ENCODE results near the gene GPHN.
A peak's percentile ranks its signal among the peaks of the same experiment; 100 is the strongest.

GPHN gene

DNA sequence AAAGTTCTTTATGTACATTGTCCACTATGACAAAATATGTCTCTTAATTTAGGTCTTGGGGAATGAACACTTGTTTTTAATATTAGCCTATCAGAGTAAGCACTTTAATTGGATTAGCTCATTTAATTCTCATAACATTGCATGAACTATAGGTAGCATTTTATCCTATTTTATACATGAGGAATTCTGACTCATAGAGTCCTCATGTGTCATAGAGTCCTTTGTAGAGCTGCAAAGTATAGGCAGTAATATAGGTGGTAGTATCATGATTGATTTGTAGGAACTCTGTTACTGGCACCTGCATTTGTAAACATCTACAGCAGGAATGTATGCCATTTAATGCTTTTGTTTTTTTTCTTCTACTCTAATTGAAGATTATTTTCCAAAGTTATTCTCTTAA is 96.0 kb downstream of the GPHN start:
- DNase-seq = no peak

DNA sequence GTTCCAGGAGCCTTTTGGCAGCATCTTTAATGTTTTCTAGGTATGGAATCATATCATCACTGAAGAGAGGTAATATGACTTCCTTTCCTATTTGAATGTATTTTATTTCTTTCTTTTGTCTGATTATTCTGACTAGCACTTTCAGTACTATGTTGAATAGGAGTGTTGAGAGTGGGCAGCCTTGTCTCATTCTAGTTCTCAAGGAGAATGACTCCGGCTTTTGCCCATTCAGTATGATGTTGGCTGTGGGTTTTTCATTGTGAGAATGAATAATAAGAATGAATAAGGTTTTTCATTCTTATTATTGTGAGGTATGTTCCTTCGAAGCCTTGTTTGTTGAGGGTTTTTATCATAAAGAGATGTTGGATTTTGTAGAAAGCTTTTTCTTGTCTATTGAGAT is 98.9 kb downstream of the GPHN start:
- DNase-seq = no peak

DNA sequence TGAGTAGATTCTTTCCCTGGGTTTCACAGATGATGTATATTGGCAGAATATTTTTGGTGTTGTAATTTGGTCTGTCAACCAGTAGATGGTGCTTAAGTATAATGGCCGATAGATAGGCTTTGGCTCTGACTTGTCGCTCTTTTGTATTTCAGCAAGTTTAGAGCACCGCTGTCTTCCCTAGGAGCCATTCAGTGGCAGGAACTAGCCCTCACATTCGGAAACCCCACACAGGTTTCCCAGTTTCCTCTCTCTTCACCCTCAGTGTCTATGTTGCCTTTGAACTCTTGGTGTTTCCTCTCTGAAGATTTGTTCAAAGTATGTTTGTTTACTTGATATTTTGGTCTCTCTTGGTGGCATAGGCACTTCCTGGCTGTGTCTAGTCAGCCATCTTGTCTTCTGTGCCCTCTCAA is 102.2 kb downstream of the GPHN start:
- DNase-seq = no peak

DNA sequence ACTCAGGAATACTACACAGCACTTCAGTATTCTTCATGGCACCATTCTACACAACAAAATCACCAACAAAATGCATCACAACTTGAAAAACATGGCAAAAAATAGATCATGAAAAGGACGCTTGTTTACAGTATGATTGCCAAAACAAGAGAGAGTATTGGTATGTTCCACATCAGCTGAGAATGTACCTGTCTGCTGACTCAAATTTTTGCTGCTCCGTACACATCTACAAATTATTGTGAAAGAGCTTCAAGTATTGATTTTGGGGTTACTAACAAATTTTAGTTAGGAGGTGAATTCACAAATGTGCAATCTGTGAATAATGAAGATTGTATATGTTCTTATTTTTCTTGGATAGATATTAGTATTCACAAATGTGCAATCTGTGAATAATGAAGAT is 105.4 kb downstream of the GPHN start:
- DNase-seq = no peak

DNA sequence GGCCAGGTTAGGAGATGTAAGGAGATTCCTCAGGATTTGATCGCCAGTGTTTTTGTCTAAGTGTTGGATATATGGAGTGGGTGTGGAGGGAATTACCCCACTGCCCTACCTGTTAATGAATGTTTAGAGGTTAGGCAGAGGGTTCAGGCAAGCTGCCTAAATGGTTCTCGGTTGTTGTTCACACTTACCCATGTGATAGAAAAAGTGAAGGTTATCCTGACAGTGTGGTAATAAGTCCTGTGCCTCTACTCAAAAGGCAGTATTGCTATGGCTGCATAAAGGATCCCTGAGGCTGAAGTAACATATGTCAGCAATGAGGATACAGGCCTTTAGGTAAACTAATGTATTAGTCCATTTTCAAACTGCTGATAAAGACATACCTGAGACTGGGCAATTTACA is 112.0 kb downstream of the GPHN start:
- DNase-seq = no peak

DNA sequence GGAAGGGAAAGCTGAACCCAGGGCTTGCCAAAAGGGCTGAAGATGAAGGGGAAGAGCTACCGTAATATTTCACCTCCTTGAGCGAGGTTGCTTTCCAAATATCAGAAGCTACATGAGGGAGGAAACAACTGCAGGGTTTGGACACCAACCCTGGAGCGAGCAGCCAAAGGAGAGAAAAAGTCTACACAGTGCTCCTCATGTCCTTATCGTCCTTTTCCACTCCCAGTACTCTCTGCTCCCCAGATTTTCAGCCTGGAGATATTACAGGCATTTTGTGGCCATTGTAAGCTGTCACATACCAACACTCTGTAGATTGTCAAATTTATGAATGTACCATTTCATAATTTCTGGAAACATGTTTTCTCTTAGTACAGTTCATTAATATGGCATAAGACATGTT is 115.9 kb downstream of the GPHN start:
- no peak for DNase-seq

DNA sequence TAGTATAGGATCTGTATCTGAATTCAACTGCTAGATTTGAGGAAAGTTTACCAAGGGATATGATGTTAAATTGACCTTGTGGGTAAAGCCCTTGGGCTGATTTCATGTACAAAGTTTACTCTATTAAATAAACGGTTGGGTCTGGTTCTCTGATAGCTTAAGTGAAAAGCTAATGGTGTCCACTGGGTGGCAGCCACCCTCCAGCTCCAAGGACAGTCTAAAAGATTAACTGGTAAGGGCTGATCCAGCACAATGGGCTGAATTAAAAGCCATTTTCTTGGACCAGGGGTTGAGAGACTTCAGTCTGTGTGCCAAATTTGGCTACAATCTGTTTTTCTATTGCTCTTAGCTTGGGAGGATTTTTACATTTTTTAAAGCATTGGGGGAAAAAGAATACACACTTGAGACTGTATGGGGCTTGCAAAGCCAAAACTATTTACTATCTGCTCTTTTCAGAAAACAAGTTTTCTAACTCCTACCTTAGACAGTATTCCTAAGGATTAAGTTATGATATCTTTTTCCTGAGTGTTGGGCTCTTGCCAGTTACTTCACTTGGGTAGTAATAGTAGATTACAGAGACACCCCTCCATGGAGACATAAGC is 116.5 kb downstream of the GPHN start:
- no peak for DNase-seq

DNA sequence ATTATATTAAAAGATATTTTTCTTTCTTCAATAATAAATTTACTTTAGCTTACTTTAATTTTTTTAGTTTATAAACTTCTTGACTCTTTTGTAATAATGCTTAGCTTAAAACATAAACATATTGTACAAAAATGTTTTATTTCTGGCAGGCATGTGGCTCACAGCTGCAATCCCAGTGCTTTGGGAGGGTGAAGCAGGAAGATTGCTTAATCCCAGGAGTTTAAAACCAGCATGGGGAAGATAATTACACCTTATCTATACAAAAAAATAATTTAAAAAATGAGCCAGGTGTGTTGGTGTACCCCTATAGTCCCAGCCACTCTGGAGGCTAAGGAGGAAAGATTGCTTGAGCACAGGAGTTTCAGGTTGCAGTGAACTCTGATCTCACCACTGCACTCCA is 120.7 kb downstream of the GPHN start:
- DNase-seq = no peak

DNA sequence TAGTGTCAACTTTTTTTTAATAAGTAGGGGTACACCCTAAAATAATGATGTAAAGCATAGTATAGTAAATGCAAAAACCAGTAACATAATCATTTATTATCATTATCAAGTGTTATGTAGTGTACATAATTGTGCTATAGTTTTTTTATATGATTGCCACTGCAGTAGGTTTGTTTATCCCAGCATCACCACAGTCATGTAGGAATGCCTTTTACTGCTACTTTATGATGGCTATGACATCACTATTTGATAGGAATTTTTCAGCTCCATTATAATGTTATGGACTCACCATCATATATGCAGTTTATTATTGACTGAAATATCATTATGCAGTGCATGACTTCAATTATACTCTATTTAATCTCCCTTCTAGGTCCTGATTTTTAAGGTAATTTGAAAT is 121.6 kb downstream of the GPHN start:
- DNase-seq = no peak

DNA sequence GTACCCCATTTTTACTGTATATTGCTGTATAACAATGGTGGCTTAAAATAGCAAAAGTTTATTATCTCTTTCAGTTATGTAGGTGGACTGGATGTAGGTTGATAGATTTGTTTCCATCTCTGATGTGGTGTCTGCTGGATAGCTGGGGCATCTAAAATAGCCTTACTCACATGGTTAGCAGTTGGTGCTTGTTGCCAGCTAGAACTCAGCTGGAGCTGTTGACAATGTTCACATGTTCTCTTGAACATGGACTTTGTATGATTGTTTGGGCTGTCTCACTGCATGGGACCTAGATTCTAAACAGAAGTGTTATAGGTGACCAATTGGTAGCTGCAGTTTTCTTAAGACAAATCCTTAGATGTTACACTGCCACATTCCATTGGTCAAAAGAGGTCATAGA is 126.9 kb downstream of the GPHN start:
- no peak for DNase-seq

DNA sequence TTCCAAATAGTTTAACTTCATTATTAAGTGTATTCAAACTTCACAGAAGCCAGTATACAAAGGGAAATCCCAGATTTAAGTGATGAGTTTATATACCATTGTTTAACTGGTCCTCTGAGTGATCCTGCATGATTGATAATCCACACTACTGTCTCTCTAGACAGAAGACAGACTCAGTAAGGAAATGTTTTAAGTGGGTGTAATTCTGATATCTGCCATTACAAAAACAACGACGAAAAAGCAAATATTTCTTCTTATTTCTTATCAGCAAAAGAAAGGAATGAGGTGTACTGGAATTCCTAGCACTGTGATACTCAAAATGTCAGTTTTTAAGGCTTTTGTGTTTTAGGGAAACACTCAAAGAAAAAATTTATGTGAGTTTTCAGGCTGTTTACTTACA is 127.5 kb downstream of the GPHN start:
- DNase-seq = no peak

DNA sequence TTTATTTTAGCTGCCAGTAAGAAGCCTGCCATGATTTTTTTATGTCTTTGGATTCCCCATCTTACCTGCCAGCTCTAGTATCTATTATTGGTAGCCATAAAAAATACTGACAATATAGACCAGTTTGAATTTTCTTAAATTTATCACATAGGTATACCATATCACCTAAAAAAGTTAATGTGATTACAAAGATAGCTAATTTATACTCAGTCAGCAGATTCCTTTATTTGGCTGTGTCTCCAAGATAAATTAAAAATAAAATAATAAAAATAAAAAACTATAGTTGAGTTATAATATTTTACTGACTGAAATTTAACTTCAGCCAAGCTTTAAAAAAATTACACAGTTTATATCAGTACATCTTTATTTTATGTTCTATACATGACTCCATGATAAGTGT is 128.3 kb downstream of the GPHN start:
- no peak for DNase-seq

DNA sequence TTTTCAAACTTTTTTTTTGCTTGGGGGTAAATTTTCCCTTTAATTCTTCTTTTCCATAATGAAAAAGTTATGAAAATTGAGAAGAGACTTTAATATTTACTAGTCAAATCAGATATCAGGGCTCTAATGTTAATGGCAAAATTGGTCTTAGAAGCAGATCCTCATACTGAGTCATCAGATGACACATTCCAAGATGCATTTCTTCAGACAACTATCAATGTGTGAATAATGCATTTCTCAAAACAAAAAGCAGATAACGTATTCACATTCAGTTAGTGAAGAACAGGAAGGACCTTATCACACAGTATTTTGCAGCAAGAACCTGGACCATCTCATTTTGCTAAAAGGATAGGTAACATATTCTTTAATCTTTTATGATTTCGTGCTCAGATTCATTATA is 130.7 kb downstream of the GPHN start:
- no peak for DNase-seq

DNA sequence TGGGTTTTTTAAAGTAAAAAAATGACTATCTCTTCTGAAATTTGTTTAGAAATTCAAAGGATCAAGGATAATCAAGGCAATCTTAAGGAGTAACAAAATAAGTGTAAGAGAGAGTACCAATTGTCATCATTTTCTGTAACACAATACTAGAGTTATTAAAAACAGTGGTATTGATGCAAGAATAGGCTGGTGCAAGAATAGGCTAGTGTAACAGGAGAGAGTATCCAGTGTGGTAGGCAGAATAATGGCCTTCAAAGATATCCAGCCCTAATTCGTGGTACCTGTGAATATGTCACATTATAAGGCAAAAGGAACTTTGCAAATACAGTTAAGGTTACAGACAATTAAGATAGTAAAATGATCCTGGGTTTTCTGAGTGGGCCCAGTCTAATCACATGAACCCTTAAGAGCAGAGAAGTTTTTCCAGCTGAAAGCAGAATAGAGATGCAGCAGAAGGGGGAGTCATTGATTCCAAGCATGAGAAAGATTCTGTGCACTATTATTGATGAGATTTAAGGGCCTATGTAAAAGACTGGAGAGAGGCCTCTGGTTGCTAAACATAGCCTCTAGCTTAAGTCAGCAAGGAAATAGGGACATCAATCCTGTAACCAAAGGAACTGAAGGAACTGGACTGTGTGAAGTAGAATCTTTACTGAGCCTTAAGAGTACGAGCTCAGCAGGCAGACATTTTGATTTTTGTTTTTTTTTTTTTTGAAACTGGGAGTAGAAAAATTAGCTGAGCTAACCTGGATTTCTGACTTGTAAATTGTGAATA is 134.1 kb downstream of the GPHN start:
- no peak for DNase-seq

DNA sequence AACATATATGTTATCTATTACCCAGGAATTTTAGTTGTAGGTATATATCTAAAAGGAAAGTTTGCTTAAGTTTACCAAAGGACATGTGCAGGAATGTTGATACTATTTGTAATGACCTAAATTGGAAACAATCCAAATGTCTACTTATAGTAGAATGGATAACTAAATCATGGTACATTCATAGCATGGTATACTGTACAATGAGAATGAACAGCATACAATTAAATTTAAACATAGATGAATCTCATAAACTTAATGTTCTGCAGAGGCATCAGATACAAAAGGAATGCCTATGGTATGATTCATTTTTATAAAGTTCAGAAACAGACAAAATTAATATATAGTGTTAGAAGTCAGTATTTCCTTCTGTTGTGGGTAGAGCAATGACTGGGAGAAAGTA is 135.4 kb downstream of the GPHN start:
- DNase-seq = no peak

DNA sequence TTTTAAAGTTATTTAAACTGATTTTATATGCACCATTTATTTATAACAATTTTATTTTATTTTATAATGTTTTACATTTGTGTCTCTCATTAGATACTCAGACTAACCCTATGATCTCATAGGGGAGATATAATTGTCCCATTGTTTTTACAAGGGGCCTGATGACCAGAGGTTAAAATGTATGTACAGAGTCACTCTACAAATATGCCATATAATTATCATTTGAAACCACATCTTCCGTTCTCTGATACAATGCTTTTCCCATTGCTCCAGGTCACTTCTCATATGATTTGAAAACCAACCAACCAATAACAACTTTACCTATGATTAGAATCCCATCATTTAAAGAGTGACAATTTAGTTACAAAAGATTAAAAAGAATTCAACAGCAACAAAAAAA is 137.8 kb downstream of the GPHN start:
- no peak for DNase-seq

DNA sequence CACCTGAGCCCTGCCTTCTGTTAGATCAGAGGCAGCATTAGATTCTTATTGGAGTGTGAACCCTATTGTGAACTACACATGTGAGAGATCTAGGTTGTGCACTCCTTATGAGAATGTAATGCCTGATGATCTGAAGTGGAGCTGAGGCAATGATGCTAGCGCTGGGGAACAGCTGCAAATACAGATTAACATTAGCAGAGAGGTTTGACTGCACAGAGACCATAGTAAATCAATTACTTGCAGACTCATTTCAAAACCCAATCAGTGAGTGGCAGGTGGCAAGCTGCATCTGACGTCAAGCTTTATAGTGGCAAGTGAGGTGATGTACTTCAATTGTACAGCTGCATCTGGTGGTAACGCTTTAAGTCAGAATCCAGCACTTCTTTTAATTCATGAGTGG is 141.6 kb downstream of the GPHN start:
- DNase-seq = peak; percentile 83

DNA sequence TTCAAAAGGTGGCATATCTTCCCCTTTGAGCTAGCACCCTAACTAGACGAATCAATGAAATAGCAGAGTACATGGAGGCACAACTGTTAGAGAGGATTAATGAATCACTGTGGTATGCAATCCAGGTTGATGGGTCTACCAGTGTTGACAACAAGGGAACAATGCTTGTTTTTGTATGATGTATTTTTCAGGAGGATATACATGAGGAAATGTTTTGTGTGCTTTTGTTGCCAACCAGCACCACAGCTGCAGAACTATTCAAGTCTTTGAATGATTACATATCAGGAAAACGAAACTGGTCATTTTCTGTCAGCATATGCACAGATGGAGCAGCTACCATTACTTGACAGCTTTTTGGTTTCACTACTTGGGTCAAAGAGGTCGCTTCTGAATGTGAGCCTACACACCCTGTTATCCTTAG is 142.6 kb downstream of the GPHN start:
- DNase-seq = no peak

DNA sequence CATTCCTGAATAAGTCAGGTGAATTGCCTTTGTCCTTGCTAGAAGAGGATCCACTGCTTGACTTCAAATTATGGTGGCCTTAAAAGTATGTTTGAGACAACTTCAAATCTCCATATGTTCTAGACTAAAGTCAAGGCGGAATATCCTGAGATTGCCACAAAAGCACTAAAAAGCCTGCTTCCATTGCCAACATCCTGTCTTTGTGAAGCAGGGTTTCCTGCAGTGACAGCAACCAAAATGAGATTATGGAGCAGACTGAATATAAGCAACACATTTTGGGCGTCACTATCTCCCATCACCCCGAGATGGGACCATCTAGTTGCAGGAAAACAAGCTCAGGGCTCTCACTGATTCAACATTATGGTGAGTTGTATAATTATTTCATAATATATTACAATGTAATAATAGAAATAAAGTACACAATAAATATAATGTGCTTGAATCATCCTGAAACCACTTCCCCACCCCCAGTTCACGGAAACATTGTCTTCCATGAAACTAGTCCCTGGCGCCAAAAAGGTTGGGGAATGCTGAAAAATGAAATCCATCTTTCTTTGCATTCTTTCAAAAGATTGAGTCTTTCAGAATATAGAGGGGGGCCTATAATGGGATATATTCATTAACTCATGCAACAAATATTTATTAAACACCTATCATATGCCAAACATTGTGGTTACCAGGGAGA is 143.7 kb downstream of the GPHN start:
- no peak for DNase-seq

DNA sequence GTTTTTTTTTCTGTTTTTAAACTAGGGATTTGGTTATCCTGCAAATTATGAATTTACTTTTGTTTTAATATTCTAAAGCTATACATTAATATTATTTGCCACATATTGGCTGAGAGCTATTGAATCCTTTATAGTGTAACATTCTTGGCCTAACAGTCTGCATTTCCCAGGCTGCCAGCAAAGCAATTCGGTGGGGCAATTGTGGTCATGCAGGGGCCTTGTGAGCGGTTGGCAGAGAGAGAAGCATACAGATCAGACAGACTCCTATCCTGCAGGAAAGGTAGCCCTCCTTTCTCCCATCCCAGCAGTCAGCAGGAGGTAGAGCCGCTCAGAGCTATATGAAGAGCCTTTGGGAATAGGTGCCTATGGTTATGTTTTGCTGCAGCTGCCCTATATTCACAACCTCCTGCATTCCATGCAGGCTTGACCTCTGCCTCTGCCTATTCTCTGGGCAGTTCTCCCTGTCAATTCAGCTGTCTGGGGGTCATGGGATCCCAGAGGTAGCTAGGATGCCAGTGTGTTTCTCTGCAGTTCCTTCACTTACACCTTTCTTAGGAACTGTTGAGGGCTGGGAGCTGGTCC is 144.7 kb downstream of the GPHN start:
- no peak for DNase-seq

DNA sequence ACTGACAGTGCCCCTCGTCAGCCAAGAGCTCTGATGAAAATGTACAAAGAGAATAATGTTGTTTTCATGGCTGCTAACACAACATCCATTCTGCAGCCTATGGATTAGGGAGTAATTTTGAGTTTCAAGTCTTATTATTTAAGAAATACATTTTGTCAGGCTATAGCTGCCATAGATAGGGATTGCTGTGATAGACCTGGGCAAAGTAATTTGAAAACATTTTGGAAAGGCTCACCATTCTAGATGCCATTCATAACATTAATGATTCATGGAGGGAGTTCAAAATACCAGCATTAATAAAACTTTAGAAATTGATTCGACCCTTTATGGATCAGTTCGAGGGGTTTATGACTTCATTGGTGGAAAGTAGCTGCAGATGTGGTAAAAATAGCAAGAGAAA is 149.8 kb downstream of the GPHN start:
- no peak for DNase-seq

DNA sequence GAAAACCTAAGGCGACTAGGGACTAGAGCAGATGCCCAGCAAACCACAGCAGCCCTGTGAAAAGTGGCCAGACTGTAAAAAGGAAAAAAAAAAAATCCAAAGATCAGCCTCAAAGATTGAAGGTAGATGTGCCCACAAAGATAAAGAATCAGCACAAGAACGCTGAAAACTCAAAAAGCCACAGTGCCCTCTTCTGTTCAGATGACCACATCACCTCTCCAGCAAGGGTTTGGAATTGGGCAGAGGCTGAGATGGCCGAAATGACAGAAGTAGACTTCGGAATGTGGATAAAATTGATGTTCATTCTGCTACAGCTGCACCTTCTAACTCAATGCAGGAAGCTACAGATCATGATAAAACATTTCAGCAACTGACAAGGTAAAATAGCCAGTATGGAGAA is 154.4 kb downstream of the GPHN start:
- no peak for DNase-seq

DNA sequence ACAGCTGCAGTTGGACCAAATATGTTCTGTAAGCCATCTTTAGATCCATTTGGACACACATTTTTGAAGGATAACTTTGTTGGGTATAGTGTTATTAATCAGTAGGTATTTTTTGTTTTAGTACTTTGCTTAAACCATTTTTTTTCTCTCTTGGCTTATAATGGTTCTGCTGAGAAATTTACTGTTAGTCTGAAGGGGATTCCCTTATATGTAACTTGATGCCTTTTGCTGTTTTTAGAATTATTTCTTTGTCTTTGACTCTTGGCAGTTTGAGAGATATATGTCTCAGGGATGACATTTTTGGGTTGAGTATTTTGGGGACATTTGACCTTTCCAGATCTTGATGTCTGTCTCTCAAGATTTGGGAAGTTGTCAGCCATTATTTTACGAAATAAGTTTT is 169.8 kb downstream of the GPHN start:
- DNase-seq = no peak

DNA sequence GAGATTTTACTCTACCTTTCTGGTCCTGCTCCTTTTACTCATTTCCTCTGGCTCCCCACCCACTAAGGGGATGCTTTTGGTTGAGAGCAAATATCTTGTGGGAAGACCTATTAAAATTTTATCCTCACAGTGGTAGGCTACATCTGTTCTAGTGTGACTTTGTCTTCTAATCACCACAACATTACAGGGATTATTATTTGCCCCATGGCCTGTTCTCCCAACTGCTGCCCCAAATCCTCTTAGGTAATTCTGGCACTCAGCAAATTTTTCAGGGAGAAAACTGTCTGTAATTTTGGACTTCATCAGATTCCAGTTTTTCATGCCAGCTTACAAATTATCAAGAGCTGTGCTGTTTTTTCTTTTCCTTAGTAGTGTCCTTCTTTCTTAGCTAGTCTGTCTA is 172.3 kb downstream of the GPHN start:
- DNase-seq = no peak
